ENCODE results near the gene CTSO. TPM values are rescaled to one million over a fixed set of nuclear protein-coding genes. Genes with fewer than 3 reads are reported as not detected.

Gene CTSO
- total and polyA plus RNA-seq, 2 donors from 2014 or later: 22.9 to 40.3 TPM

GRCh38 chr4:155878611-155879010 is 75.1 kb downstream of the CTSO start:
- no peak overlapping the region for H3K27ac ChIP-seq (ENCODE audit: low read depth in 2 of 2, low read length in 2 of 2)
- H3K4me3 ChIP-seq (ENCODE audit: low read length in 3 of 3): no peak overlapping the region
- no peaks in the 10 kb centered on the region for H3K9me3 ChIP-seq (ENCODE audit: control insufficient read depth in 2 of 3, insufficient read depth in 1 of 3, low read length in 3 of 3)
- H3K4me1 ChIP-seq (ENCODE audit: control insufficient read depth in 2 of 3, insufficient read depth in 2 of 3, low read depth in 1 of 3, low read length in 3 of 3): no peaks in the 10 kb centered on the region
- H3K36me3 ChIP-seq (ENCODE audit: control insufficient read depth in 2 of 3, insufficient read depth in 3 of 3, low read length in 3 of 3): no peaks in the 10 kb centered on the region
- H3K9ac ChIP-seq (ENCODE audit: low read length in 3 of 3): no peak overlapping the region
- TF ChIP-seq CTCF (IDR thresholded peaks at IDR 0.05; ENCODE audit: borderline replicate concordance, extremely low read depth, insufficient read depth): no peak
- no peak for DNase-seq
- intact Hi-C loops (cut with DNase I): no loop called here
- no peak for FAIRE-seq
- no peaks in the 10 kb centered on the region for H3K27me3 ChIP-seq (ENCODE audit: control insufficient read depth, insufficient read depth, low read length)

- no peak for FAIRE-seq
- intact Hi-C loops (cut with DNase I): no loop called here
- H3K4me3 ChIP-seq (ENCODE audit: low read length in 3 of 3): no peak overlapping the region
Measured at GRCh38 chr4:155877971-155878370, 75.7 kb downstream of the CTSO start.

GRCh38 chr4:155875878-155876277 is 77.8 kb downstream of the CTSO start:
- intact Hi-C loops (cut with DNase I): no loop called here
- Histone ChIP-seq H3K27me3 (ENCODE audit: control insufficient read depth, insufficient read depth, low read length) (no peaks in the 10 kb centered on the region), H3K36me3 (ENCODE audit: control insufficient read depth in 2 of 3, insufficient read depth in 3 of 3, low read length in 3 of 3) (no peaks in the 10 kb centered on the region), H3K9ac (ENCODE audit: low read length in 3 of 3) (no peak overlapping the region), H3K4me3 (ENCODE audit: low read length in 3 of 3) (no peak overlapping the region), H3K27ac (ENCODE audit: low read depth in 2 of 2, low read length in 2 of 2) (no peak overlapping the region), H3K9me3 (ENCODE audit: control insufficient read depth in 2 of 3, insufficient read depth in 1 of 3, low read length in 3 of 3) (no peaks in the 10 kb centered on the region), H3K4me1 (ENCODE audit: control insufficient read depth in 2 of 3, insufficient read depth in 2 of 3, low read depth in 1 of 3, low read length in 3 of 3) (no peaks in the 10 kb centered on the region)
- no peak for TF ChIP-seq CTCF (IDR thresholded peaks at IDR 0.05; ENCODE audit: borderline replicate concordance, extremely low read depth, insufficient read depth)
- DNase-seq: no peak
- FAIRE-seq: no peak

More at GRCh38 chr4:155877971-155878370, 75.7 kb downstream of the CTSO start:
- no peak for TF ChIP-seq CTCF (IDR thresholded peaks at IDR 0.05; ENCODE audit: borderline replicate concordance, extremely low read depth, insufficient read depth)
- Histone ChIP-seq H3K9ac (ENCODE audit: low read length in 3 of 3) (no peak overlapping the region), H3K9me3 (ENCODE audit: control insufficient read depth in 2 of 3, insufficient read depth in 1 of 3, low read length in 3 of 3) (no peaks in the 10 kb centered on the region), H3K36me3 (ENCODE audit: control insufficient read depth in 2 of 3, insufficient read depth in 3 of 3, low read length in 3 of 3) (no peaks in the 10 kb centered on the region), H3K27me3 (ENCODE audit: control insufficient read depth, insufficient read depth, low read length) (no peaks in the 10 kb centered on the region), H3K4me1 (ENCODE audit: control insufficient read depth in 2 of 3, insufficient read depth in 2 of 3, low read depth in 1 of 3, low read length in 3 of 3) (no peaks in the 10 kb centered on the region), H3K27ac (ENCODE audit: low read depth in 2 of 2, low read length in 2 of 2) (no peak overlapping the region)
- no peak for DNase-seq

Other genes with a start within 250 kb of the CTSO start
- 24.7 TPM for gene GUCY1B1, start 194.8 kb downstream of the CTSO start, total RNA-seq
- gene GUCY1B1, start 194.8 kb downstream of the CTSO start, polyA plus RNA-seq (ENCODE audit: insufficient read depth, low read depth, low replicate concordance): 13.2 TPM
- not detected for gene ASIC5, start 87.6 kb downstream of the CTSO start, total RNA-seq
- gene ASIC5, start 87.6 kb downstream of the CTSO start, polyA plus RNA-seq (ENCODE audit: insufficient read depth, low read depth, low replicate concordance): not detected
- gene TDO2, start 50.2 kb downstream of the CTSO start, total RNA-seq: 1.3 TPM
- gene TDO2, start 50.2 kb downstream of the CTSO start, polyA plus RNA-seq (ENCODE audit: insufficient read depth, low read depth, low replicate concordance): 0.41 TPM

All from kidney (tissue), 14 donors.